ENCODE data around the gene RPUSD1.

Gene RPUSD1

GRCh38 chr16:808085-808386 is 19.9 kb upstream of the RPUSD1 start:
- H3K4me2 ChIP-seq (ENCODE audit: low read length): peak overlapping the region; percentile 100
- no peak overlapping the region for H3K27ac ChIP-seq (ENCODE audit: low read depth, low read length, poor library complexity, severe bottlenecking)
- H3K9ac ChIP-seq (ENCODE audit: low read length): peak overlapping the region; percentile 72

DNA sequence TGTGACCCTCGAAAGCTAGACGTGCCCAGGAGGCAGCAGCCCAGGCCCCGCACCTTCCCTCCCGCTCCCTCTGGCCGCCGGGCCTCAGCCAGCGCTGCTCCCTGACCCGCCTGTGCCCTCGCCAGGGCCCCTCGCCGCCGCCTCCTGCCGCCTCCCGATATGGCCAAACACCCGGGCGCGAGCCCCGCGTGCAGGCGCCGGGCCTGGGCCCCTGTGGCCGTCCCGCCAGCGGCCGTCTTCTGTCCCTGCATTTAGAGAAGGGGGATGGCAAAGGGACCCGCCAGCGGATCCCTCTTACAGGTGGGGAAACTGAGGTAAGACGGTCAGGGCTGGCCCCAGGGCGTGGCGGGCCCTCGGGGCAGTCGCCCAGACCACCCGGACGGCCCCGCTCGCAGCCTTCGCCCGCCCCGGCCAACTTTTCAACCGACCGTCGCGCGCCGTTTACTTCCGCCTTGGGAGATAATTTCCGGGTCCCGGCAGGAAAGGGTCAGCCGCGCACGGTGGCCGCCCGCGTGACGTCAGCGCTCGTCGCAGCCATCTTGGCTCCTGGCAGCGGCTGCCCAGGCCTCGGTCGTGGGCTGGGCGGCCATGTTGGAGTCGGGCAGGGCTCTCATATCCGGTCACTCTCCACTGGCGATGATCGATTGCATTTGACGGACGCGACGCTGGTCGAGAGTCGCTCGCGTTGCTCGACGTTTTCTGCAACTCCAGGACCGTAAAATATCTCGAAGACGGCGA is 19.3 kb upstream of the RPUSD1 start:
- Histone ChIP-seq H3K4me3 (ENCODE audit: low read depth, low read length, poor library complexity, severe bottlenecking) (peak overlapping the region; percentile 85), H3K4me2 (ENCODE audit: low read length) (peak overlapping the region; percentile 100), H3K9me3 (ENCODE audit: low read length) (no peaks in the 10 kb centered on the region), H3K79me2 (ENCODE audit: insufficient read depth, low read length) (no peaks in the 10 kb centered on the region), H3K27ac (ENCODE audit: low read depth, low read length, poor library complexity, severe bottlenecking) (no peak overlapping the region), H3K4me1 (ENCODE audit: insufficient read depth, low read length, severe bottlenecking) (peaks cover 10% of the 10 kb centered on the region), H3K27me3 (ENCODE audit: insufficient read depth, low read length) (peaks cover 10% of the 10 kb centered on the region; the same call in 1 of the 2 replicates), H3K9me2 (ENCODE audit: low read depth, low read length) (no peaks in the 10 kb centered on the region), H3K36me3 (ENCODE audit: insufficient read depth, low read length) (no peaks in the 10 kb centered on the region; the same call in 1 of the 2 replicates), H3F3A (ENCODE audit: insufficient read depth, low read length) (no peaks in the 10 kb centered on the region), H3K9ac (ENCODE audit: low read length) (peak overlapping the region; percentile 72), H4K20me1 (ENCODE audit: insufficient read depth, low read length) (no peaks in the 10 kb centered on the region), H2AFZ (ENCODE audit: low read length) (peak overlapping the region; percentile 100)
- TF ChIP-seq CTCF (IDR thresholded peaks at IDR 0.05; ENCODE audit: low read length): no peak
- TF ChIP-seq EZH2 (IDR thresholded peaks at IDR 0.05; ENCODE audit: borderline replicate concordance, low read length): no peak

More at GRCh38 chr16:808085-808386, 19.9 kb upstream of the RPUSD1 start:
- H3F3A ChIP-seq (ENCODE audit: insufficient read depth, low read length): no peaks in the 10 kb centered on the region
- no peaks in the 10 kb centered on the region for H3K9me2 ChIP-seq (ENCODE audit: low read depth, low read length)
- TF ChIP-seq EZH2 (IDR thresholded peaks at IDR 0.05; ENCODE audit: borderline replicate concordance, low read length): no peak
- no peak for TF ChIP-seq CTCF (IDR thresholded peaks at IDR 0.05; ENCODE audit: low read length)
- H3K27me3 ChIP-seq (ENCODE audit: insufficient read depth, low read length): 0 out of 2 replicates have a peak, but pooled peaks cover 7% of the 10 kb centered on the region
- no peaks in the 10 kb centered on the region; the same call in 1 of the 2 replicates for H3K36me3 ChIP-seq (ENCODE audit: insufficient read depth, low read length)
- peak overlapping the region; percentile 85 for H3K4me3 ChIP-seq (ENCODE audit: low read depth, low read length, poor library complexity, severe bottlenecking)
- H2AFZ ChIP-seq (ENCODE audit: low read length): peak overlapping the region; percentile 100
- no peaks in the 10 kb centered on the region for H3K9me3 ChIP-seq (ENCODE audit: low read length)
- no peaks in the 10 kb centered on the region for H3K79me2 ChIP-seq (ENCODE audit: insufficient read depth, low read length)
- no peaks in the 10 kb centered on the region for H4K20me1 ChIP-seq (ENCODE audit: insufficient read depth, low read length)
- H3K4me1 ChIP-seq (ENCODE audit: insufficient read depth, low read length, severe bottlenecking): peaks cover 10% of the 10 kb centered on the region

- no peak overlapping the region for H3K4me3 ChIP-seq (ENCODE audit: low read depth, low read length, poor library complexity, severe bottlenecking)
- no peaks in the 10 kb centered on the region; the same call in 1 of the 2 replicates for H3K36me3 ChIP-seq (ENCODE audit: insufficient read depth, low read length)
- no peaks in the 10 kb centered on the region for H3F3A ChIP-seq (ENCODE audit: insufficient read depth, low read length)
- H3K9me3 ChIP-seq (ENCODE audit: low read length): no peaks in the 10 kb centered on the region
- H3K9me2 ChIP-seq (ENCODE audit: low read depth, low read length): no peaks in the 10 kb centered on the region
- H2AFZ ChIP-seq (ENCODE audit: low read length): no peak overlapping the region
- TF ChIP-seq CTCF (IDR thresholded peaks at IDR 0.05; ENCODE audit: low read length): no peak
- no peak overlapping the region for H3K9ac ChIP-seq (ENCODE audit: low read length)
- no peaks in the 10 kb centered on the region for H3K79me2 ChIP-seq (ENCODE audit: insufficient read depth, low read length)
- no peak overlapping the region for H3K27ac ChIP-seq (ENCODE audit: low read depth, low read length, poor library complexity, severe bottlenecking)
- H3K27me3 ChIP-seq (ENCODE audit: insufficient read depth, low read length): peaks cover 18% of the 10 kb centered on the region; the same call in 1 of the 2 replicates
- H3K4me2 ChIP-seq (ENCODE audit: low read length): no peak overlapping the region
- H4K20me1 ChIP-seq (ENCODE audit: insufficient read depth, low read length): no peaks in the 10 kb centered on the region
- peaks cover 10% of the 10 kb centered on the region for H3K4me1 ChIP-seq (ENCODE audit: insufficient read depth, low read length, severe bottlenecking)
Measured at GRCh38 chr16:805474-805873, 17.3 kb upstream of the RPUSD1 start.

All from OCI-LY1 (cell line).